SK-N-DZ (cell line): ENCODE measurements around the gene KDM6B. TPM values are rescaled to one million over a fixed set of nuclear protein-coding genes. Genes with fewer than 3 reads are reported as not detected.
"Not testable (repeated sequence)": the region's sequence is repeated elsewhere in the genome, so short reads cannot be mapped to it uniquely, and the experiment has no call there.

Source experiments
- DNase-seq: peaks from one replicate; pipeline ENCODE4 v3.0.0-alpha.2; 2015; ENCODE audit warnings: low spot score
- polyA plus RNA-seq, 2 experiments: library from polyadenylated mRNA; depleted of rRNA; stranded (reverse); fragments of >200 nt; gene quantifications; 2 replicates each; pipeline ENCODE4 v1.2.3, GENCODE V29; 2014

Gene KDM6B
- polyA plus RNA-seq (2014; cell fraction: cytosol; rRNA removed), result 2.9 and 3.0 TPM in 2 replicates
- 2.8 and 15.8 TPM in 2 replicates for polyA plus RNA-seq (2014; cell fraction: nucleus; rRNA removed)

- peak; percentile 93 for DNase-seq
Measured at GRCh38 chr17:7833795-7834541, at the start of gene KDM6B. KDM6B (plus strand) TSS chr17:7834217; CDS start chr17:7845555, 11,338 bp downstream.

DNA sequence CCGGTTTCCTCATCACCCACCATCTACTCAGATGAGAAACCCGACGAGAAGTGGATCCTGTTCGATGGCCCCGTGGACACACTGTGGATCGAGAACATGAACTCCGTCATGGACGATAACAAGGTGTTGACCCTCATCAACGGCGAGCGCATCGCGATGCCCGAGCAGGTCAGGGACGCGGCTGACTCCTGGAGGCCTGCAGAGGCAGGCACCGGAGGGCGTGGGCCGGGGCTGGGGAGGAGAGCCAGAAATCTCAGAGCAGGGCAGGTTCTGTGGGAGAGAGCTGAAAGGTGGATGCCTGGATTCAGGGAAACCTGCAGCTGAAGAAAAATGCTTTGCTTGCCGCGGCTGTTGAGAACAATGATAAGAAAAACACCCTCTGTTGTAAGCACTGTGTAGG, 47.2 kb upstream of the KDM6B start:
- DNase-seq, result no peak

- no peak for DNase-seq
Measured at GRCh38 chr17:7789131-7789530, 44.9 kb upstream of the KDM6B start.

DNA sequence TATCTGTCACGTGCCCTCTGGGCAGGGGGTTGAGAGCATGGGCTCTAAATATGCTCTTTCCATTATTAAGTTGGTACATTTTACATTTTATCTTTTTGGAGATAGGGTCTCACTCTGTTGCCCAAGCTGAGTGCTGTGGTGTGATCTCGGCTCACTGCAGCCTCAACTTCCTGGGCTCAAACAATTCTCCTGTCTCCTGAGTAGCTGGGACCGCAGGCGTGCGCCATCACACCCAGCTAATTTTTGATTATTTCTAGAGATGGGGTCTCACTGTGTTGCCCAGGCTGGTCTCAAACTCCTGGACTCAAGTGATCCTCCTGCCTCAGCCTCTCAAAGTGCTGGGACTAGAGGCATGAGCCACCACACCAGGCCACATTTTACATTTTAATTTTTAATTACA, 43.9 kb upstream of the KDM6B start:
- DNase-seq, result no peak

GRCh38 chr17:7792611-7793010, 41.4 kb upstream of the KDM6B start:
- DNase-seq, result no peak

DNA sequence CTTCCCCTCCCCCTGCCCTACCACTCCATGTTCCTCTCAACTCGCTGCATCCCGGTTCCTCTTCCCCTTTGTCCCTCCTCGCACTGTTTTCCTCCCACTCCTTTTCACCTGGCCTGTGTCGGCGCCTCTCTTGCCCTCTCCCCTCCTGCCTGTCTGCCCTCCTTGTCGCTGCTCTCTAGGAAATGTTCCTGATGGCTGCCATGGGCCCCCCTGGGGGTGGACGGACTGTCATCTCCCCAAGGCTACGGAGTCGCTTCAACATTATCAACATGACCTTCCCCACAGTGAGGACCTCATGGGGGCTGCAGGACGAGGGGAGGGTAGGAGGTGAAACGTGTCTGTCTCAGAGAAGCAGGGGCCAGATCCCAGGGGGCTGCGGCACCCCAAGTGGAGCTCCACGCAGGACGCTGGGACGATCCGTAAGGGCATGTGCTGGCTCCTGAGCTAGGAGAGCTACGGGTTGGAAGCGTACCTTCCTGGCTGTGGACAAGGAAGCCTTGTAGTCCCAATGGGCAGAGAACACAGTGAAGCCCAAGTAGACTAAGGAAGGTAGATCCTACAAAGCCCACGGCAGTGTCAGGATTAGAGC, 39.8 kb upstream of the KDM6B start:
- DNase-seq, result no peak

- no peak for DNase-seq
Measured at GRCh38 chr17:7797976-7798375, 36.0 kb upstream of the KDM6B start.

DNA sequence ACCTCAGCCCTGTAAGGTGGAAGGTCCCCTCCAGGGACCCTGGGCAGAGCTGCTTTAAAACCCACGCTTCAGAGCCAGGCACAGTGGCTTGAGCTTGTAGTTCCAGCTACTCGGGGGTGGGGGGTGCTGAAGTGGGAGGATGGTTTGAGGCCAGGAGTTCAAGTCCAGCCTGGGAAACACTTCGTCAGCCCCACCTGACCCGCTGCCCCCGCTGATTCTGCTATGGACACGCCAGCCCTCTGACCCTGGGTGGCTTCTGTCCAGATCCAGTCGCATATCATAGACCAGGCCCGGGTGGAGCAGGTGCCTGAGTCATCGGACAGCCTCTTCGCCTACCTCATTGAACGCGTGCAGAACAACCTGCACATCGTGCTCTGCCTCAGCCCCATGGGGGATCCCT, 35.2 kb upstream of the KDM6B start:
- no peak for DNase-seq

GRCh38 chr17:7803981-7804380, 30.0 kb upstream of the KDM6B start:
- DNase-seq, result no peak

DNA sequence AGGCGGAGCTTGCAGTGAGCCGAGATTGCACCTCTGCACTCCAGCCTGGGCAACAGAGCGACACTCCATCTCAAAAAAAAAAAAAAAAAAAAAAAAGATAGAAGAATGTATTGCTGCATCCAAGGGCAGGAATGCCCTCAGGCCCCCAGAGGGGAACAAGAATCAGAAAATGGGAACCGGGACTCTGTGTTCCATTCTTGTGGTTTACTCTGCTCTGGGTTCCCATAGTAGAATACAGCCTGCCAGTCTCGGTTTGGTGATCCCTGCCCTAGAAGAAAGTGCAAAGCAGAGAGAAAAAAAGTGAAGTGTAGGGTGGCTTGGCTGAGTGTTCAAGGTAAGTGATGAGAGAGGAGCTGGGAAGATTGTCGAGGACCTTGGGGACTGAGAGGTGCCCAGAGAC, 27.4 kb upstream of the KDM6B start:
- DNase-seq, result no peak

GRCh38 chr17:7807206-7807605, 26.8 kb upstream of the KDM6B start:
- no peak for DNase-seq

GRCh38 chr17:7809086-7809790, 24.8 kb upstream of the KDM6B start:
- DNase-seq, result no peak

GRCh38 chr17:7809791-7810343, 24.1 kb upstream of the KDM6B start:
- not testable (repeated sequence) for DNase-seq

DNA sequence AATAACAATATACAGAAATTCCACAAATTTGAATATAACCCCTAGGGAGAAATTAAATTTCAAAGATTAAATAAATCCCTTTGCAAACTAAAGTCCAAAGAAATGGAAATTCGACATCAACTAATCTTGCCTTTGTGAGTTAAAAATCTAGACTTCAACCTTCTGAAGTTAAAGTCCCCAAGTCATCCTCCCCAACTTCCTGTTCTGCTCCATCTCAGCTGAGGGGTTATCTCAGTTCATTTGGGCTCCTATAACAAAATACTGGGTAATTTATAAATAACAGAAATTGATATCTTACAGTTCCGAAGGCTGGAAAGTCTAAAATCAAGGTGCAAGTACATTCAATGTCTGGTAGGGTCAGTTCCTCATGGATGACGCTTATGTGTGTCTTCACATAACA, 22.8 kb upstream of the KDM6B start:
- no peak for DNase-seq

GRCh38 chr17:7814969-7815368, 19.0 kb upstream of the KDM6B start:
- DNase-seq, result no peak

DNA sequence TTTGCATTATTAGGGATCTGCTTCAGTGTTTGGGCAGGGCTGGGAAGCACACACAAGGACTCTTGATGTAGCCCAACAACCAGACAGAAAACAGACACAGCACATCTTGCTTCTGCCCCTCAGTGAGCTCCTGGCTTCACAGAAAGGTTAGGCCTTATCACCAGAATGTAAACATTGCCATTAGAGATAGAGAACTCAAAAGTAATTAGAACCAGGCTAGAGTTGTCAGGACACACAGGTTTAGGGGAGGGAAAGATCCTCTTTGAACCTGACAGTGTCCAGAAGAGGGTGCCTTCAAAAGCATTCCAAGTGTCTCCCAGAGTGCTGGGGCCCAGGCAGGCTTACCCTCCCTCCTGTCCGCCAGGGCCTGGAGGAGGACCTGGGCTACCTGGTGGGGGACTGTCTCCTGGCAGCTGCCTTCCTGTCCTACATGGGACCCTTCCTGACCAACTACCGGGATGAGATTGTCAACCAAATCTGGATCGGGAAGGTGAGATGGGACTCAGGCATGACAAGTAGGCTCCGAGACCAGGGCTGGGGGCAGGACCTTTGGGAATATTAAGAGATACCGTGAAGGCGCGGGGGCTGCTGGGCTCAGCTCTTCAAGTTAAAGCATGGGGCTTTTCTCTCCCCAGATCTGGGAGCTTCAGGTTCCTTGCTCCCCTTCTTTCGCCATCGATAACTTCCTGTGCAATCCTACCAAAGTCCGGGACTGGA, 16.9 kb upstream of the KDM6B start:
- no peak for DNase-seq

DNA sequence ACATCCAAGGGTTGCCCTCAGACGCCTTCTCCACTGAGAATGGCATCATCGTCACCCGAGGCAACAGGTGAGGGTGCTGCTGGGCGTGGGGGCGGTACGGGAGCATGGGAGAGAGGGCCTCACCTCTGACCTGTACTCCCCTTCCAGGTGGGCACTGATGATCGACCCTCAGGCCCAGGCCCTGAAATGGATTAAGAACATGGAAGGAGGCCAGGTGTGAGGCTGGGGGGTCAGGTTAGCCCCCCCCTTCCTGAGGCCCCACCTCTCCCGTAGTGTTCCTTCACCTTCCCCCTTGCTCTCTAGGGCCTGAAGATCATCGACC, 16.4 kb upstream of the KDM6B start:
- DNase-seq, result no peak

DNA sequence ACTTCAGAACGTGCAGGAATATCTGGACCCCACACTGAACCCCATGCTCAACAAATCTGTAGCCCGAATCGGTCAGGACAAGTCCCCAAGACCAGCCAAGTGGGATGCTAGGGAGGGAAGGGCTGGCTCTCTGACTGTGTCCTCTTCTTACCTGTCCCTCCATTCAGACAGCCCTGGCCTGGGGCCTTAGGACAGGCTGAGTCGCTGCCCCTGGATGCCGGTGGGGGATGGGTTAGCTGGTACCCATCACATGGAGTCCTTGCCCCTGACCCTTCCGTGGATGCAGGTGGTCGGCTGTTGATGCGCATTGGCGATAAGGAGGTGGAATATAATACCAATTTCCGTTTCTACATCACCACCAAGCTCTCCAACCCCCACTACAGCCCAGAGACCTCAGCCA, 16.0 kb upstream of the KDM6B start:
- no peak for DNase-seq

DNA sequence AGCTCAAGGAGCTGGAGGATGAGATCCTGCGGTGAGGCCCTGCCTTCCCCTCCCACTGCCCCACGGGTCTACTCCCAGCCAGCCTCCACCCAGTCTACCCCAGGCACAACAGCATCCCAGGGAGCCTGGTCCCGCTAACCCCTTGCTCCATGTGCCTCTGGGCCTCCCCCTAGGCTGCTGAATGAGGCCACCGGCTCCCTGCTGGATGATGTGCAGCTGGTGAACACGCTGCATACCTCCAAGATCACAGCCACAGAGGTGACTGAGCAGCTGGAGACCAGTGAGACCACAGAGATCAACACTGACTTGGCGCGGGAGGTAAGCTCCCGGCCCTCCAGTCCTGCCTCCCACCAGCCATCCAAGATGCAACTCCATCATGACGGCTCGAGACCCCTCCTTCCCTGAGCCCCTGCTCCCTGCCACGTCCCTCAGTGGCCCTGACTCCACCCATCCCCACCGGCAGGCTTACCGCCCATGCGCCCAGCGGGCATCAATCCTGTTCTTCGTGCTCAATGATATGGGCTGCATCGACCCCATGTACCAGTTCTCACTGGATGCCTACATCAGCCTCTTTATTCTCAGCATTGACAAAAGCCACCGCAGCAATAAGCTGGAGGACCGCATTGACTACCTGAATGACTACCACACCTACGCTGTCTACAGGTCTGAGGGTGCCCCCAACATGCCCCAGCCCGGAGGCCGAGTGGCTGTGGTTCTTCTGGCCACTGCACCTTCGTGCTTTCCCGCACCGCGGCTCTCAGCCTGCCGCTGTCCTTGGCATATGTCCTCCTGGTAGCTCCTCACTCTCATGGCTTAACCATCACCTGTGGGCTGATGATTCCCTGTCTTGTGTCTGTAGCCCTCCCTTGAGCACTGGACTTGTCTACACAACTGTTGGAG, 15.0 kb upstream of the KDM6B start:
- no peak for DNase-seq

DNA sequence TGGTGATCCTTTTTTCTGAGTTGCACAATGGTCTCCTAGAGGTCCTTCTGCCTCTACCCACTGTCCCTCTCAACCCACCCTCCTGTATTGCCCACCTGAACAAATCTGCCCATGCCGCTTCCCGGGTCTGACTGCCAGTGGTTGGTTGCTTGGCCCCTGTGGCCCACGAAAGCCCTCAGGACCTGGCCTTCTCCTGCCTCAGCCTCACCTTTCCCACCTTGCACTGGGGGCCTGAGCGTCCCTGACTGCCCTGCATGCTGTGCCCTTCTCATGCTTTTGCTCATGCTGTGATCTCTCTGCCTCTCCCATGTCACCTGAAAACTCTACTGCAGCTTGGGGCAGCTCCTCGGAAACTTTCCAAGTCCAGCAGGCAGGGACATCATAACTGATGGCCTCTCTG, 13.8 kb upstream of the KDM6B start:
- no peak for DNase-seq

- DNase-seq, result no peak
Measured at GRCh38 chr17:7822126-7822525, 11.9 kb upstream of the KDM6B start.
